Mesenchymal stem cell (in vitro differentiated cells and primary cell): ENCODE results near the gene OSBPL1A.

Experiments
- DNase-seq: peaks from one replicate; pipeline ENCODE4 v3.0.0-alpha.2; 2013
- H2AFZ ChIP-seq: one replicate; pipeline ENCODE4 v1.6.1; 2013; ENCODE audit warnings: low read depth, mild to moderate bottlenecking, control low read depth, inconsistent platforms, low read length, moderate library complexity
- H2AK5ac ChIP-seq: 2 replicates; pipeline ENCODE4 v1.6.1; 2013; ENCODE audit warnings: low read length, moderate library complexity, mild to moderate bottlenecking, inconsistent platforms; ENCODE audit not compliant: severe bottlenecking
- H2BK120ac ChIP-seq: one replicate; pipeline ENCODE4 v1.6.1; 2013; ENCODE audit warnings: low read depth, mild to moderate bottlenecking, inconsistent platforms, low read length, moderate library complexity
- H2BK12ac ChIP-seq, 2 experiments: one replicate each; pipeline ENCODE4 v1.6.1; 2013; ENCODE audit warnings: inconsistent platforms in 2 of 2, low read length in 2 of 2, mild to moderate bottlenecking in 2 of 2, moderate library complexity in 2 of 2, control low read depth in 1 of 2
- H2BK15ac ChIP-seq: one replicate; pipeline ENCODE4 v1.6.1; 2013; ENCODE audit warnings: mild to moderate bottlenecking, low read depth, inconsistent platforms; ENCODE audit not compliant: poor library complexity, severe bottlenecking
- H2BK5ac ChIP-seq: 2 replicates; pipeline ENCODE4 v1.6.1; 2013; ENCODE audit warnings: low read depth, mild to moderate bottlenecking, low read length, control low read depth, inconsistent platforms; ENCODE audit not compliant: poor library complexity, severe bottlenecking
- H3K14ac ChIP-seq, 2 experiments: one replicate each; pipeline ENCODE4 v1.6.1; 2013; ENCODE audit warnings: inconsistent platforms in 2 of 2, low read length in 2 of 2, control low read depth in 1 of 2, mild to moderate bottlenecking in 1 of 2, moderate library complexity in 1 of 2
- H3K18ac ChIP-seq, 2 experiments: one replicate each; pipeline ENCODE4 v1.6.1; 2013; ENCODE audit warnings: inconsistent platforms in 2 of 2, low read length in 2 of 2, control low read depth in 1 of 2, low read depth in 1 of 2, mild to moderate bottlenecking in 1 of 2
- H3K23ac ChIP-seq, 2 experiments: one replicate each; pipeline ENCODE4 v1.6.1; 2013; ENCODE audit warnings: inconsistent platforms in 2 of 2, low read length in 2 of 2, mild to moderate bottlenecking in 2 of 2, moderate library complexity in 2 of 2, control low read depth in 1 of 2
- H3K27ac ChIP-seq: 2 replicates; pipeline ENCODE4 v1.5.1; 2013; ENCODE audit warnings: mild to moderate bottlenecking, moderate library complexity, low read length, control low read depth, inconsistent platforms; ENCODE audit not compliant: poor library complexity, severe bottlenecking
- H3K27me3 ChIP-seq, 2 experiments: 2 replicates each; pipeline versions ENCODE4 v1.6.1 to v1.7.0; 2013; ENCODE audit warnings: low read length in 2 of 2, mild to moderate bottlenecking in 2 of 2, moderate library complexity in 2 of 2, control low read depth in 1 of 2, inconsistent platforms in 1 of 2; ENCODE audit not compliant: control insufficient read depth in 1 of 2, insufficient read depth in 1 of 2
- H3K36me3 ChIP-seq, 2 experiments: 2 replicates each; pipeline versions ENCODE4 v1.6.1 to v1.7.0; 2013; ENCODE audit warnings: low read length in 2 of 2, control low read depth in 1 of 2, inconsistent platforms in 1 of 2, low read depth in 1 of 2, mild to moderate bottlenecking in 1 of 2; ENCODE audit not compliant: insufficient read depth in 2 of 2, control insufficient read depth in 1 of 2
- H3K4ac ChIP-seq, 2 experiments: one replicate each; pipeline ENCODE4 v1.6.1; 2013; ENCODE audit warnings: inconsistent platforms in 2 of 2, low read length in 2 of 2, mild to moderate bottlenecking in 2 of 2, moderate library complexity in 2 of 2, control low read depth in 1 of 2, low read depth in 1 of 2
- H3K4me1 ChIP-seq: 2 replicates; pipeline ENCODE4 v1.6.1; 2013; ENCODE audit warnings: low read depth, low read length, control low read depth; ENCODE audit not compliant: control insufficient read depth, insufficient read depth
- H3K4me2 ChIP-seq: 2 replicates; pipeline ENCODE4 v1.6.1; 2013; ENCODE audit warnings: low read length, mild to moderate bottlenecking, inconsistent platforms; ENCODE audit not compliant: poor library complexity, severe bottlenecking
- H3K4me3 ChIP-seq, 2 experiments: 2 replicates each; pipeline versions ENCODE4 v1.5.1 to v1.7.0; 2013; ENCODE audit warnings: low read length in 2 of 2, mild to moderate bottlenecking in 2 of 2, control low read depth in 1 of 2, low read depth in 1 of 2; ENCODE audit not compliant: insufficient read depth in 1 of 2
- H3K79me1 ChIP-seq: replicated peaks from 2 replicates; pipeline ENCODE4 v1.6.1; 2013; ENCODE audit warnings: mild to moderate bottlenecking, control low read depth, low read length, inconsistent platforms; ENCODE audit not compliant: poor library complexity, severe bottlenecking
- H3K9ac ChIP-seq: 2 replicates; pipeline ENCODE4 v1.7.0; 2013; ENCODE audit warnings: mild to moderate bottlenecking, low read length, moderate library complexity
- H3K9me3 ChIP-seq: 2 replicates; pipeline ENCODE4 v1.7.0; 2013; ENCODE audit warnings: mild to moderate bottlenecking, low read length; ENCODE audit not compliant: control insufficient read depth
- H4K8ac ChIP-seq: one replicate; pipeline ENCODE4 v1.6.1; 2013; ENCODE audit warnings: inconsistent platforms, mild to moderate bottlenecking, low read length, moderate library complexity
- H4K91ac ChIP-seq: one replicate; pipeline ENCODE4 v1.6.1; 2013; ENCODE audit warnings: mild to moderate bottlenecking, low read length, inconsistent platforms
- WGBS: methylation state at CpG from one replicate; pipeline ENCODE4 v1.1.7; 2013; ENCODE audit warnings: mixed read lengths; 5-methylcytosine and 5-hydroxymethylcytosine counted together

Gene OSBPL1A

DNA sequence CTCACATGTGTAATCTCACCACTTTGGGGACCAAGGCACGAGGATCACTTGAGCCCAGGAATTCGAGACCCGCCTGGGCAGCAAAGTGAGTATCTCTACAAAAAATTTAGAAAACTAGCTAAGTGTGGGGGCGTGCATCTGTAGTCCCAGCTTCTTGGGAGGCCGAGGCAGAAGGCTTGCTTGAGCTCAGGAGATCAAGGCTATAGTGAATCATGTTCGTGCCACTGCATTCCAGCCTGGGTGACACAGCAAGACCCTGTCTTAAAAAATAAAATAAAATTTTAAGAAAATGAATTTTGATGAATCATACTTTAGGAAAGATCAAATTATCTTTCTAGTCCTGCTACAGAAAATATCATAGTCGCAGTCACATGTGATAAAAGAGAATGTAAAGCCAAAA is 211.8 kb downstream of the OSBPL1A start:
- Histone ChIP-seq H2AK5ac (no peak overlapping the region), H3K14ac (no peak overlapping the region), H3K9me3 (no peaks in the 10 kb centered on the region), H4K8ac (no peak overlapping the region), H3K4ac (no peak overlapping the region), H3K4me2 (no peak overlapping the region), H3K79me1 (peaks cover 4% of the 10 kb centered on the region), H3K36me3 (peaks cover 5 to 17% of the 10 kb centered on the region in 2 experiments), H3K27me3 (no peaks in the 10 kb centered on the region), H3K27ac (no peak overlapping the region), H2BK12ac (no peak overlapping the region), H4K91ac (no peak overlapping the region), H2BK5ac (no peak overlapping the region), H3K4me1 (peaks cover 5% of the 10 kb centered on the region), H3K4me3 (no peak overlapping the region), H2BK15ac (no peak overlapping the region), H2BK120ac (no peak overlapping the region), H2AFZ (no peak overlapping the region), H3K23ac (no peak overlapping the region), H3K9ac (no peak overlapping the region), H3K18ac (no peak overlapping the region)
- no peak for DNase-seq
- WGBS, result 95% methylated on average over 6 of the region's 7 CpGs

DNA sequence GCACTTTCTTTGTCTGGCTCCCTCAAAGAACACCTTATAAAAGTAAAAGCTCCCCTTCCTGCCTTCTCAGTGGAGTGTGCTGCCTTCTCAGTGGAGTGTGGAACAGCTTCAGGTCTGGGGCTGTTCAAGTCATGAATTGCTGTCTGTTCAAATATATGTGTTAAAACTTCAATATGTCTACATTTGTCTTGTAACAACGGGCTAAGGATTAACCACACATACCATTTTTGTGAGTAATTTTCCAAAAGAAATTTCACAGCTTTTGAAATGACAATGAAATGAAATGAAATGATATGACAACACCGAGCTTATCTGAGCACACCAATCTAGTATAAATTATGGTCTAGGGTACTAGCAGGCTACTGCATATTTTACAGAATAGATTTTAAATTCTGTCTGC is 215.8 kb downstream of the OSBPL1A start:
- Histone ChIP-seq H2BK5ac (no peak overlapping the region), H2BK120ac (no peak overlapping the region), H3K23ac (no peak overlapping the region), H3K18ac (no peak overlapping the region), H3K4me3 (no peak overlapping the region), H4K8ac (no peak overlapping the region), H2AFZ (no peak overlapping the region), H3K9ac (no peak overlapping the region), H3K79me1 (no peaks in the 10 kb centered on the region), H3K4ac (no peak overlapping the region), H4K91ac (no peak overlapping the region), H3K9me3 (no peaks in the 10 kb centered on the region), H3K27ac (peak overlapping the region; percentile 7), H3K4me1 (peaks cover 2% of the 10 kb centered on the region), H2AK5ac (no peak overlapping the region), H3K27me3 (no peaks in the 10 kb centered on the region), H3K36me3 (peaks cover 0 to 40% of the 10 kb centered on the region in 2 experiments), H3K14ac (no peak overlapping the region), H3K4me2 (no peak overlapping the region), H2BK12ac (no peak overlapping the region), H2BK15ac (no peak overlapping the region)
- DNase-seq, result peak; percentile 7
- WGBS, result 71% methylated on average over 1 of the region's 2 CpGs

DNA sequence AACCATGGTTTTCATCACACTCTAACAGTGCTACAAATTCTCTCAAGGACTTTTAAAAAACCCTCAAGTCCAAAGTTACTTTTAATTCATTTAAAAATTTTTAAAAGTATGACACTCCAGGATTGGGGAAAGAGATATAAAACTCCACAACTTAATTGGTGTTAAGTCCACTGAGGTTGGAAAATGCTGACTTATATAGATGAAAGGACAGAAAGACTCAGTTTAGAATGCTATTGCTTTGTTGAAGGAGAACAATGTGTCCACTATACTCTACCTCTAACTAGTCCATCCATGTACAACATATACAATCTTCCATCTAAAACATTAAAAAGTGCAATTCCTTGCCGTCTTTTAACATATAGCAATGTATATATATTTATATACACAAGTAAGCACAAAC is 217.6 kb downstream of the OSBPL1A start:
- Histone ChIP-seq H3K23ac (no peak overlapping the region), H2BK12ac (no peak overlapping the region), H3K4me3 (no peak overlapping the region), H3K4me1 (peaks cover 2% of the 10 kb centered on the region), H3K79me1 (no peaks in the 10 kb centered on the region), H3K4ac (no peak overlapping the region), H3K27me3 (no peaks in the 10 kb centered on the region), H3K4me2 (no peak overlapping the region), H4K8ac (no peak overlapping the region), H3K9me3 (no peaks in the 10 kb centered on the region), H2AFZ (no peak overlapping the region), H4K91ac (no peak overlapping the region), H3K36me3 (peaks cover 0 to 42% of the 10 kb centered on the region in 2 experiments), H2BK120ac (no peak overlapping the region), H2AK5ac (no peak overlapping the region), H2BK15ac (no peak overlapping the region), H3K18ac (no peak overlapping the region), H2BK5ac (no peak overlapping the region), H3K9ac (no peak overlapping the region), H3K14ac (no peak overlapping the region), H3K27ac (no peak overlapping the region)
- no peak for DNase-seq
- no CpG with 5 or more reads among the region's 1 CpG for WGBS

DNA sequence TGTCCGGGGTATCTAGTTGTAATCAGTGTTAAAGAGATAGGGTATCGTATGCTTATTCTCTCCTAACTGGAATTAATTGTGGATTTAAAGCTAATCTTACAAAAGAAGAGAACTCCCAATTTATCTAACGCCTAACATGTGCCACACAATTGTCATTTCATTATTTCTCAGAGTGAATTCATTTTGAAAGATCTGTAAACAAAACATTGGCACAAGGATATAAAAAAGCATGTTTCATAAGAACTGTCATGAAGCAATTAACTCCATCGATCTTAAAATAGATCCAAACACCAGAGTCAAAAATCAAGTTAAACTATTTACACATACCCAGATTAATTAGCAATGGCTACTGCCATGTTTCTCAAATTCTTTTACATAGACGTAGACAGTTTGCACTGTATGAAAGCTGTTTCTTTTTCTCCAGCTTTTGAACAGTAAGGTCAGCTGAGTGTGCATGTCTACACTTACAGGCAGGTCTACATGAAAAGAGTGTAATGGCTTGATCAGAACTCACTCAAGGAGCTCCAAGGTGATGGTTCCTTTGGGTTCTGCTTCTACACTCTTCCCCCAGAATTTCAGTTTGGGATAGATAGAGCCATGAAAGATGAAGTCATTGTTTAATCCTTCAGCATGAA is 220.0 kb downstream of the OSBPL1A start:
- no peak overlapping the region for H2BK12ac ChIP-seq
- DNase-seq, result no peak
- no peak overlapping the region for H3K27ac ChIP-seq
- H3K23ac ChIP-seq, result no peak overlapping the region
- no peak overlapping the region for H2AFZ ChIP-seq
- no peak overlapping the region for H2BK120ac ChIP-seq
- peaks cover 2% of the 10 kb centered on the region for H3K4me1 ChIP-seq
- no peak overlapping the region for H3K14ac ChIP-seq
- H3K9me3 ChIP-seq, result no peaks in the 10 kb centered on the region
- no peak overlapping the region for H4K91ac ChIP-seq
- no peak overlapping the region for H3K4ac ChIP-seq
- H3K36me3 ChIP-seq, result peaks cover 0 to 52% of the 10 kb centered on the region in 2 experiments
- no peak overlapping the region for H3K4me3 ChIP-seq
- no peak overlapping the region for H3K18ac ChIP-seq
- no peaks in the 10 kb centered on the region for H3K27me3 ChIP-seq
- no peak overlapping the region for H2BK5ac ChIP-seq
- H2BK15ac ChIP-seq, result no peak overlapping the region
- no peak overlapping the region for H4K8ac ChIP-seq
- H2AK5ac ChIP-seq, result no peak overlapping the region
- 100% methylated on average over 3 of the region's 5 CpGs for WGBS
- H3K9ac ChIP-seq, result no peak overlapping the region
- H3K4me2 ChIP-seq, result no peak overlapping the region
- H3K79me1 ChIP-seq, result no peaks in the 10 kb centered on the region
